ENCODE results near the gene RXFP1.

DNA sequence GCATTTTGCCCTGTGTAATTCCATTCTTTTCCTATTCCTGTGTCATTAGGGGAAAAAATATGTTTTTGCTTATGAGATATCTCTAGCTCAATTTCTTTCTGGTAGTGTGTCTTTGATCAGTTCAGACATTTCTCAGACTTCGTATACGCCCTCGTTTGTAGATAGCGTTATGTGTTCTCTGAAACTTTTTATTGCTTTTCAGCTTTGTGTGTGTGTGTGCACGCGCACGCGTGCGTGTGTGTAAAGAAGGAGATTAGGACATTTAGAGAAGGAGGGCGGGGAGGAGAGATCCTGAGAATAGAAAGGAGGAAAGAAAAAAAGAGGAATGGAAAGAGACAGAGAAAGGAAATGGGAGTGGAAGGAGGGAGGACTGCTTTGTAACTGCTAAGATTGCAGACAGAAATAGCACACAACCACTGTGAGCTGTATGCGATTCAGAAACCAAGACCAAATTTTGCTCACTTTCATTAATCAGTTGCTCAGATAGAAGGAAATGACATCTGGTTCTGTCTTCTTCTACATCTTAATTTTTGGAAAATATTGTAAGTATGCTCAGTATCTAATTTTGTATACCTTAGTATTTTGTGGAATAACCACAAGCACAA, at the start of gene RXFP1:
- no peak for TF ChIP-seq CTCF (IDR thresholded peaks at IDR 0.05 in 4 of 5, conservative IDR thresholded peaks at IDR 0.05 in 1 of 5)
- no peak for TF ChIP-seq POLR2A (IDR thresholded peaks at IDR 0.05)
